ENCODE results near the gene DSTYK. TPM values are rescaled to one million over a fixed set of nuclear protein-coding genes. Genes with fewer than 3 reads are reported as not detected.

The DSTYK gene
- total RNA-seq, 1 donor from 2014 or later = 19.5 TPM

DNA sequence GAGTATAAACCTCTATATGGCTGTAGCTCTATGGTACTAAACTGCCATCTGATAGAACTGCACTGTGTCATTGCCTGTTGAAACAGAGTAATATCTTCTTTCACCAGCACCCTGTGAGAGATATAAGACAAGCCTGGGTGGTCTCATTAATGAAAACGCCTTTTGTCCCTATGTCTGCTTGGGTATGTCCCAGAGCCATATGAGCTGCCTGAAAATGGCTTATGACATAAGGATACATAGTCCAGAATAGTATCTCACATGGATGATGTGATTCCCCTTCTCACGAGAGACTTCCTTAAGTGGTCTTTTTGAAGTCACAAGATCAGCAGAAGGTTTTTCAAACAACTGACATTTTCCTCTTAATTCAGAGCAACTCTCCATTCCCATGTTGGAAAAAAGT, 8.9 kb upstream of the DSTYK start:
- Mint-ChIP-seq H3K4me3 (no peak overlapping the region), H3K4me1 (no peaks in the 10 kb centered on the region), H3K27ac (no peak overlapping the region), H3K27me3 (ENCODE audit: low read depth) (peaks cover 7% of the 10 kb centered on the region), H3K9me3 (no peaks in the 10 kb centered on the region), H3K36me3 (no peaks in the 10 kb centered on the region)
- no peak for DNase-seq (ENCODE audit: low spot score in 2 of 2, unreplicated experiment in 2 of 2)
- TF ChIP-seq CTCF (IDR thresholded peaks at IDR 0.05; ENCODE audit: unreplicated experiment) = no peak

- Mint-ChIP-seq H3K9me3 (no peaks in the 10 kb centered on the region), H3K36me3 (no peaks in the 10 kb centered on the region), H3K27me3 (ENCODE audit: low read depth) (peaks cover 11% of the 10 kb centered on the region), H3K4me1 (no peaks in the 10 kb centered on the region), H3K27ac (no peak overlapping the region), H3K4me3 (no peak overlapping the region)
- TF ChIP-seq CTCF (IDR thresholded peaks at IDR 0.05; ENCODE audit: unreplicated experiment) = no peak
- DNase-seq (ENCODE audit: low spot score in 2 of 2, unreplicated experiment in 2 of 2) = no peak
These were observed 5.9 kb upstream of the DSTYK start for GRCh38 chr1:205217418-205217817.

GRCh38 chr1:205216588-205216987, 5.1 kb upstream of the DSTYK start:
- no peaks in the 10 kb centered on the region for H3K9me3 Mint-ChIP-seq
- no peak for TF ChIP-seq CTCF (IDR thresholded peaks at IDR 0.05; ENCODE audit: unreplicated experiment)
- DNase-seq (ENCODE audit: low spot score in 2 of 2, unreplicated experiment in 2 of 2) = no peak
- H3K4me1 Mint-ChIP-seq = peaks cover 3% of the 10 kb centered on the region
- no peak overlapping the region for H3K27ac Mint-ChIP-seq
- no peak overlapping the region for H3K4me3 Mint-ChIP-seq
- no peaks in the 10 kb centered on the region for H3K36me3 Mint-ChIP-seq
- peaks cover 11% of the 10 kb centered on the region for H3K27me3 Mint-ChIP-seq (ENCODE audit: low read depth)

- peaks cover 14% of the 10 kb centered on the region for H3K4me1 Mint-ChIP-seq
- no peaks in the 10 kb centered on the region for H3K9me3 Mint-ChIP-seq
- no peak overlapping the region for H3K27ac Mint-ChIP-seq
- no peak for DNase-seq (ENCODE audit: low spot score in 2 of 2, unreplicated experiment in 2 of 2)
- no peak for TF ChIP-seq CTCF (IDR thresholded peaks at IDR 0.05; ENCODE audit: unreplicated experiment)
- peaks cover 11% of the 10 kb centered on the region for H3K27me3 Mint-ChIP-seq (ENCODE audit: low read depth)
- H3K36me3 Mint-ChIP-seq = no peaks in the 10 kb centered on the region
- no peak overlapping the region for H3K4me3 Mint-ChIP-seq
These were observed 3.3 kb upstream of the DSTYK start for GRCh38 chr1:205214756-205215155.

DNA sequence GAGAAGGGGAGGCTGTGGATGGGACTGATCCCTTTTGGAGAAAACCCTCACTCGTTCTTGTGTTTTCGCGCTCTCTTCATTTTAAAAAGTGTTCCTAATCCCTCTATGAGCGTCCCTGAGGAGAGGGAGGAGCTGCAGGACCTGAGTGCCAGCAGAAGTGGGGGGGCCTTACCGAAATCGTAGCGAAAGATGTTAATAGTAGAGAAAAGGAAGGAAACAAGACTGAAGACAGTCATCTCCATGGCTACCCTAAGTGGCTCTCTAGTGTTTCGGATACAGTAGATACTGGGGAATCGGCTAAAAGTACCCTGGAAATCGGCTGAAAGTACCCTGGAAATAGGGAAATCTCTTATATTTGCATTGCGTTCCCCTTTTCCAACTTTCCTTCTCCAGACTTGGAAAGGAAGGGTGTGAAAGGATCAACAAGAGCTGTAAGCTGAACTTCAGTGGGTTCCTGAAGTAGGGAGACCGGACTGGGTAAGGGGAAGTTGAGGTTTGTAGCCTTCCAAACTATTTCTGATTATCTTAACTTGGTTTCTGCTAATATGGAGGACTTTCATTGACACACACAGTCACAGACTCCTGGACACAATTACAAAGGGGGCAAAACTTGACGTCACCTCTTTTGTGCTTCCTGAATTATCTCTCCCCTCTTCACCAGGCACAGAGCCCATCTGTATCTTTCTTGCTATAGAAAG, 486 bp upstream of the DSTYK start:
- Mint-ChIP-seq H3K27ac (peak overlapping the region; percentile 93), H3K4me1 (peaks cover 16% of the 10 kb centered on the region), H3K4me3 (peak overlapping the region; percentile 91), H3K36me3 (no peaks in the 10 kb centered on the region), H3K27me3 (ENCODE audit: low read depth) (peaks cover 10% of the 10 kb centered on the region), H3K9me3 (no peaks in the 10 kb centered on the region)
- TF ChIP-seq CTCF (IDR thresholded peaks at IDR 0.05; ENCODE audit: unreplicated experiment) = no peak
- DNase-seq (ENCODE audit: low spot score in 2 of 2, unreplicated experiment in 2 of 2) = no peak

Data from mesothelial cell of epicardium (in vitro differentiated cells).